HUES48 (cell line): ENCODE measurements around the gene FAM72A.
"Not testable (repeated sequence)": the region's sequence is repeated elsewhere in the genome, so short reads cannot be mapped to it uniquely, and the experiment has no call there.

Experiments used
- H3K27ac ChIP-seq: one replicate; pipeline ENCODE4 v1.7.0; 2013; ENCODE audit warnings: low read depth, low read length, inconsistent platforms
- H3K27me3 ChIP-seq: 2 replicates; pipeline ENCODE4 v1.6.1; 2013; ENCODE audit warnings: mild to moderate bottlenecking, low read length; ENCODE audit not compliant: control insufficient read depth, insufficient read depth
- H3K36me3 ChIP-seq: 2 replicates; pipeline ENCODE4 v1.6.1; 2013; ENCODE audit warnings: low read length; ENCODE audit not compliant: control insufficient read depth, insufficient read depth
- H3K4me1 ChIP-seq: 2 replicates; pipeline ENCODE4 v1.6.1; 2013; ENCODE audit warnings: mild to moderate bottlenecking, low read length; ENCODE audit not compliant: control insufficient read depth, insufficient read depth
- H3K4me3 ChIP-seq: 2 replicates; pipeline ENCODE4 v1.5.1; 2013; ENCODE audit warnings: mild to moderate bottlenecking, low read depth, low read length
- H3K9ac ChIP-seq: 2 replicates; pipeline ENCODE4 v1.6.1; 2013; ENCODE audit warnings: mild to moderate bottlenecking, low read depth, low read length, moderate library complexity
- H3K9me3 ChIP-seq: 2 replicates; pipeline ENCODE4 v1.6.1; 2013; ENCODE audit warnings: low read length; ENCODE audit not compliant: control insufficient read depth, insufficient read depth

FAM72A gene

DNA sequence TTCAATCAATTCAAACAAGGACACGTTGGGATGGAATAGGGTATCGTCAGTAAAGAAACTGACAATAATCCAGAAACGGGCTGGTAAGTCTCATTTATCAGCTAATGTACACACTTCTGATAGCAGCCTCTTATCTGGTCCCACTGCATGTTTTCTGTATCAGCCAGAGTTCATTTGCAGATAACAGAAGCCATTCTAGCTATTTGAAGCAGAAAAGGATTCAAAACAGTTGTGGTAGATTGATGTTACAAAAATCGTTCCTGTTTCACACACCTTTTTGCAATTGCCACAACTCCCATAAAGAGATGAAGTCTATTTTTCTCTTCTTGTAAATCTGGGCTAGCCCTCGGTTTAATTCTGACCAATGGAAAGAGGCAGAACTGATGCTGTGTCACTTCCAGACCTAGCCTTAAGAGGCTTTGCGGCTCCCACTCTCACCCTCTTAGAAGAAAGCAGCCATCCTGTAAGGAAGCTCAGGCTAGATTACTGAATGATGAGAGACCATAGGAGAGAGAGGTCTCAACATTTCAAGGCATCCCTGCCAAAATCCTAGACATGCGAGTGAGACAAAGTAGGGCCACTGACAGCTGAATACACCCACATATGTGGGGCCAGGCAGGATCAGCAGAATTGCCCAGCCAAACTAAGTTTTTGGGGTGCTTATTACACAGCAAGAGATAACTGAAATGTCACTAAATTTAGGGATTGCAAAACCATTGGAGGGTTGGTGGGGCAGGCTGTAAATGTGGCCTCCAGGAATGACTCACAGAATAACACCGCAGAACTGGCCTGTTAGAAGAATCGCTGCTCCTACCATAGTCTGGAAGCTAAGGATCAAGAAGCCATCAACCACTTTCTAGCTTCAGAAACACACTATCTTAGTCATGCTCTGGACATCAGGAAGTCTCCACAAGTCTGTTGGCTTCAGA is 24.3 kb downstream of the FAM72A start:
- not testable (repeated sequence) for H3K4me3 ChIP-seq, H3K4me1 ChIP-seq, H3K36me3 ChIP-seq, H3K9ac ChIP-seq, H3K27ac ChIP-seq, H3K27me3 ChIP-seq, H3K9me3 ChIP-seq

DNA sequence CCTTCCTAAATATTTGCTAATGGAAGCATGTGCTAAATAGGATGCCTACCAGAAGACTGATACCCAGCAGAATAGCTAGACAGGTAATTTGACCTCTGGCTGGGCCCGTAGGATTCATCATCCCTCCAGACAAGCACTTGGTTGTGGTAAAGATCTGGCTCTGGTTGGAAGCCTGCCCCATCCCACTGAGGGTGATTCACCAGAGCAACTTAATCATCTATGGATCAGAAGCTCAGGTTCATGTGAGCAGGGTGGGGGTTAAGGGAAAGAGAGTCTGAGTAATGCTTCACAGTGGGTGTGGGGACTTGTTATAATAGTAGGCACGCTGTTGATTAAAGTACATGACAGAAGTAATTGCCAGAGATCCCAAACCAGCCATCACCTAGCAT is 26.5 kb downstream of the FAM72A start:
- not testable (repeated sequence) for H3K4me1 ChIP-seq, H3K27me3 ChIP-seq, H3K36me3 ChIP-seq, H3K9ac ChIP-seq, H3K9me3 ChIP-seq, H3K27ac ChIP-seq, H3K4me3 ChIP-seq

DNA sequence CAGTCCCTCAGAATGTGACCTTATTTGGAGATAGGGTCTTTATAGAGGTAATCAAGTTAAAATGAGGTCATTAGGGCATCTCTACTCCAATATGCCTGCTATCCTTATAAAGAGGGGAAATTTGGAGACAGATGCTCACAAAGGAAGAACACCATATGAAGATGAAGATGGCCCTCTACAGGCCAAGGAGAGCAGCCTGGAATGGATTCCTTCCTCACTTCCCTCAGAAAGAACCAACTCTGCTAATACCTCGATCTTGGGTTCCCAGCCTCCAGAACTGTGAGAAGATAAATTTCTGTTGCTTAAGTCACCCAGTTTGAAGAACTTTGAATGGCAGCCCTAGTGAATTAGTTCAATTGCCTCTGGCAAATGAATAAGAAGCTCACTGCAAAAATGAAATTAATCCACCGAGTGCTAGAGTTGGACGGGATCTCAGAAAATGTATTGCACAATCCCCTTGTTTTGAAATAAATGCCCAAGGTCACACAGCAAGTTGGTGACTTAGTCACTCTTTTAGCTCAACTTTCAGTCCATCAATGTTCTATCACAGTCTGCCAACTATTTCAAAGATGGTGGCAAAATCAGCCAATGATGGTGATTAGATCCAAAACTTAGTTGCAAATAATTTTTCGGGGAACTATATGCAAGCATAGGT is 27.1 kb downstream of the FAM72A start:
- not testable (repeated sequence) for H3K9ac ChIP-seq, H3K27me3 ChIP-seq, H3K27ac ChIP-seq, H3K4me1 ChIP-seq, H3K9me3 ChIP-seq, H3K36me3 ChIP-seq, H3K4me3 ChIP-seq

DNA sequence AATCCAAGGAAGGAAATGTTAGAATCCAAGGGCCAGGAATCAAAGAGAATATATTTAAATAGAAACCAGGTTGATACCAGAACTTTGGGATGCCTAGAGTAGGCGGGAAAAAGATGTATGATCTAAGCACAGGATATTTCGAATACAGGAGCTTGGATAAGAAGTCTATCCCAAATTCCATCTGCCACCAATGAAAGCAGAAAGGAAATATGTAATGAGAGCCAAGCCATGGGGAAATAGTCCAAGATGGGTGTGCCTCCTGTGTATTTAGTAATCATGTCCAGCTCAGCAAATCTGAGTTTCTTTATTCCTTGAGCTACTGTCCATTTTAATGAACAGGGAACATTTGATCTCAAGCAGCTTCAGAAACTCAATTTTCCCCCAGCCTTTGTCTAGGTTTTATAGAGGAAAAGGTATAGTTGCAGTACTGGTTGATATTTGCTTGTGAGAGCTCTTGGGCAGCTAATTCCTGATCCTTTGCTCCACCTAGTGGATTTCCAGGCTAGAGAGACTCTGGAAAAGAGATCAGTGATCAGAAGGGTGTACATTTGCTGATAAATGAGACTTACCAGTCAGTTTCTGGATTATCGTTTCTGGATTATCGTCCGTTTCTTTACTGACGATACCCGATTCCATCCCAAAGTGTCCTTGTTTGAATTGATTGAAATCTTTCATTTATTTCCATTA is 28.3 kb downstream of the FAM72A start:
- not testable (repeated sequence) for H3K27ac ChIP-seq, H3K4me1 ChIP-seq, H3K9me3 ChIP-seq, H3K27me3 ChIP-seq, H3K4me3 ChIP-seq, H3K9ac ChIP-seq, H3K36me3 ChIP-seq

DNA sequence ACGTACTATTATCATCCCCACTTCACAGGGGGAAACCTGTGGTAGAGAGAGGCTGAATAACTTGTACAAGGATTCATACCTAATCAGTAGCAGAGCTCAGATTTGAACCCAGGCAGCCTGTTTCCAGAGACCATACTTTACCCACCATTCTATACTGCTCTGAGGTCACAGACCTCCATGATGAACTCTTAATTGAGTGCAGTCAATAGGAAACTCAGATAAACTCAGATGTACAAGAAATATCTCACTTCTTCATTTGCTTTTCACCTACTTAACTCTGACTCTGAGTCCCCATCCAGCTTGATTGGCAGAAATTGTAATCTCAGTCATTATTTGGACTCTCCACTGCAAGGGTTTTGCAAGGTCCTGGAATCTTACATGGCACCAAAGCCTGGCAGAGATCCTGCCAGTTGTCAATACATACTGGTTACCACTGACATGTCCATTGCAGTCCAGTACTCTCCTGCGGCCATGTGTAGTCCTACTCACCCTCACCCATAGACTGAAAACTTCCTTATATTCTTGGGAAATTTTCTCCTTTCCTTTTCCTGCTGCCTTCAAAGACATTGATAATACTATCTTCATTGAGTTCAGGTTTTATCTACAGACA is 29.4 kb downstream of the FAM72A start:
- H3K9me3 ChIP-seq, H3K36me3 ChIP-seq, H3K27ac ChIP-seq, H3K27me3 ChIP-seq, H3K4me1 ChIP-seq, H3K9ac ChIP-seq, H3K4me3 ChIP-seq: not testable (repeated sequence)

DNA sequence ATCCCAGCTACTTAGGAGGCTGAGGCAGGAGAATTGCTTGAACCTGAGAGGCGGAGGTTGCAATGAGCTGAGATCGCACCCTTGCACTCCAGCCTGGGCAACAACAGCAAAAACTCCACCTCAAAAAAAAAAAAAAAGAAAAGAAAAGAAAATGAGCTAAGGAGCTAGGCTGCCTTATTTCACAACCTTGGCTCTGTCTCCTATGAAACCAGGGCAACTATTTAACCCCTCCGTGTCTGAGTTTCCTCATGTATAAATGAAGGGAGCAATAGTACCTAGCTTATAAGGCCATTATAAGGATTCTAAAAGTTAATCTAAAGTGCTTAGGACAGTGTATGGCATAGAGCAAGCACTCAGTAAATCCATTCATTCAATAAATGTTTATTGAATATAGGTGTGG is 32.8 kb downstream of the FAM72A start:
- not testable (repeated sequence) for H3K9ac ChIP-seq, H3K27me3 ChIP-seq, H3K4me3 ChIP-seq, H3K9me3 ChIP-seq, H3K27ac ChIP-seq, H3K4me1 ChIP-seq, H3K36me3 ChIP-seq

DNA sequence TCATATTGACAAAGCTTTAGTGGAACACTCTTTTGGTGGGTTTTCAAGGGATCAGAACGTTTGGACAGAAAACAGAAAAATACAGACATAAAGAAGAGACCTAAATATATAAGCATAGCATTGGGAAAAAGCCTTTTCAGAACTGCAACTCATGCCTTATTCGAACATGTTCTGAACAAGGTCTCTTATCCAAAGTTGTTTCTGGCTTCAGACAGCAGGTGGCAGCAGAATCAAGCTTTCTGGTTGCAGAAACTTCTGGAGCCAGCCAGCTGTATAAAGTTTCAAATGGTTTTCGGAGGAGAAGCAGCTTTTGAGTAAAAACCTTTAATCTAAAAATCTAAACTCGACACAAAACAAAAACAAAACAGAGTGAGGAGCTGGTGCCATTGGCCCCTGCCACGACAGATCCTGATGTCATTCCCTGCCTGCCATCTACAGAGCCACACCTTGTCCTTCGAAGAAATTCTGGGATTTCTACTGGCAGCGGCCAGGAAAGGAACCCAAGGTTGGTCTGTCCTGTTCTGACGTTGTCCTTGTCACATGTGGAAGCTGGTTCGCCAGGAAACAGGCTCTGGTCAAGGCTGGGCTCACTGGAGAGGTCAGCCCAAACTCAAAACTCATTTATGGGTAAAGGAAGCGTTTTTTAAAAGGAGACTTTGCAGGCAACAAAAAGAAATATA is 35.1 kb downstream of the FAM72A start:
- not testable (repeated sequence) for H3K9me3 ChIP-seq, H3K36me3 ChIP-seq, H3K4me3 ChIP-seq, H3K27me3 ChIP-seq, H3K9ac ChIP-seq, H3K27ac ChIP-seq, H3K4me1 ChIP-seq

DNA sequence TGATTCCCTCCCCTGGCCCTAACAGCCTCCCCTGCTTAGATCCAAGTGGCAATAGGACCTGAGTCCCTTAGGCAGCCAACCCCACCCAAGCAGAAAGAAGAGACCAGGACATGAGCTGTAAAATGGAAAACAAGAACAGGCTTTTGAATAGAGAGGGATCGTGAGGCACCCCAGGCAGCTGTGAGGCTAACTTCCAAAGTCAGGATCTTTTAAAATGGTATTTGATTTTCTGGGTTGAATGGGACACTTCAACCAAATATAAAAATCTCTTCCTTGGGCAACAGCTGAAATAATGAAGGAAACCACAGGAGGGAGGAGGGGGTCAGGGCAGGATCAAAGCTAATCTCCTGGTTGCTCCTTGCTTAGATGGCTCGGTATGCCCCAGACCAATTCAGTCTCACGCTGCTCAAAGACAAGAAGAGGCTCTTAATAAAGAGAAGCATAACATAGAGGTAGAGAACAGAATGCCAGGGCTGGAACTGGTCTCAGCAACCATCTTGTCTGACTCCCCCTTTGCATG is 56.8 kb downstream of the FAM72A start:
- Histone ChIP-seq H3K4me3 (no peak overlapping the region), H3K4me1 (no peaks in the 10 kb centered on the region), H3K9ac (no peak overlapping the region), H3K27me3 (no peaks in the 10 kb centered on the region), H3K9me3 (no peaks in the 10 kb centered on the region), H3K36me3 (no peaks in the 10 kb centered on the region), H3K27ac (no peak overlapping the region)

DNA sequence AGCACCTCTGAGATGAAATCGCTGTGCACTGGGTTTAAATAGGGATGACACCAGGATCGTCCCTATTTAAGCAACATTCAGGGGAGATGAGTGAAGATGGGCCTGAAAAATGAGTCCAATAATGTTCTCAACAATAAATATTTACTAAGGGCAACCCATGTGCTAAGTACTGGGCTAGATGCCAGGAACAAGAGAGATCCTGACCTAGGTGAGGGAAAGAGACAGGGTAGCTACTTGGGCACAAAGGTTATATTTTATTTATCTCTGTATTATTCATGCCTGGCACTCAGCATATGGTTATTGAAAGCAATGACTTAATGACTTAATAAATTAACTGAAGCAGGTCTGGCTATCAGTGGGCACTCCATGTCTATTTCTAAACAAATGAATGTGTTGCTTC is 58.0 kb downstream of the FAM72A start:
- Histone ChIP-seq H3K27me3 (no peaks in the 10 kb centered on the region), H3K4me1 (no peaks in the 10 kb centered on the region)

DNA sequence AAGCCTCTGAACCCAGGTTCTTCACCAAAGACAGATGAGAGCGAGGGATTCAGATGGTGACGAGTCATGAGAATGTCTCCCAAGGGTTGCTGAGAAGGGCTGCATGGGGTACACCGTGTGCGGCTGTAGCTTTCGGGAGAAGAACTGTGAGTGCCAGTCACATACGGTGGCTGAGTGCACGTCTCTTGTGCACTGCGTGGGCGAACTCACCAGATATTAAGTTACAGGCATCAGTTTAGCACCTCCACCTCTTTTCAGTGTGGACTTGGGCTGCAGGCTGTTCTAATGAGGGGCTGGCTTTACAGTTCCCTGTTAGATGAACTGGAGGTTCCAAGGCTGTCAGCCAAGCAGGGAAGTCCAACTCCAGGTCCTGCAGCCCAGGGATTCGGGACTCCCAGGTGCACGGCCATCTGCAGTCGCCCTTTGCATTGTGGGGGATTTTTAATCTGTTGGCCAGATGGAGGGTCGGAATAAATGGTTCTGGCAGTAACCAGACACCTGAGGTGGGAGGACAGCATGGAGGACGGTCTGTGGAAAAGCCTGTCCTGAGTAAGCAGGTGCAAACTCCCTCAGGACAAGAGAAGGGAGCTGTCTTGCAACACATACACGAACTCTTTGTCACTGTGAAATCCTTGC is 59.0 kb downstream of the FAM72A start:
- Histone ChIP-seq H3K36me3 (no peaks in the 10 kb centered on the region), H3K9me3 (no peaks in the 10 kb centered on the region), H3K9ac (no peak overlapping the region), H3K4me3 (no peak overlapping the region), H3K4me1 (no peaks in the 10 kb centered on the region), H3K27ac (no peak overlapping the region), H3K27me3 (no peaks in the 10 kb centered on the region)

More for the DNA sequence above, 58.0 kb downstream of the FAM72A start:
- no peak overlapping the region for H3K4me3 ChIP-seq
- no peak overlapping the region for H3K27ac ChIP-seq
- H3K36me3 ChIP-seq, result no peaks in the 10 kb centered on the region
- H3K9me3 ChIP-seq, result no peaks in the 10 kb centered on the region
- no peak overlapping the region for H3K9ac ChIP-seq
